AG09319 (cell line): ENCODE measurements around the gene AKIRIN1.
"Not testable (repeated sequence)": the region's sequence is repeated elsewhere in the genome, so short reads cannot be mapped to it uniquely, and the experiment has no call there.

ENCODE experiments used
- DNase-seq: peaks from one replicate; pipeline ENCODE4 v3.0.0-alpha.2; 2010; ENCODE audit warnings: low read depth; ENCODE audit errors: extremely low read depth
- TF ChIP-seq, protein P1 (sequence below): IDR thresholded peaks from 2 replicates; pipeline ENCODE4 v1.5.1; 2011; ENCODE audit warnings: low read depth, mild to moderate bottlenecking, inconsistent platforms, low read length, moderate library complexity

The AKIRIN1 gene

DNA sequence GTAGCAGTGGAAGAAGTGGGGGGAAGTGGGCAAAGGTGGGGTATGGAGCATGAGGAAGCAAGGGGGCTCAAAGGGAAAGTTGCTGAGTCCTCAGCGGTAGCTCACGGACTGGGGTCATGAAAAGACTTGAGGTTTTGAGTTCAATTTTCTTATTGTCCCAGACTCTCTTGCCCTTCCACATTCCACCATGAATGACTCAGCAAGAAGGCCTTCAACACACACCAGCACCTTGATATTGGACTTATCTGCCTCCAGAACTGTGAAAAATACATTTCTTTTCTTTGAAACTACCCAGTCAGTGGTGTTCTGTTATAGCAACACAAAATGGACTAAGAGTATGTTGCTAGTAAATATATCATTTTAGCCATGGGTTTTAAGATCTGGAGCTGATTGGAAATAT is 32.1 kb upstream of the AKIRIN1 start:
- DNase-seq, result no peak

DNA sequence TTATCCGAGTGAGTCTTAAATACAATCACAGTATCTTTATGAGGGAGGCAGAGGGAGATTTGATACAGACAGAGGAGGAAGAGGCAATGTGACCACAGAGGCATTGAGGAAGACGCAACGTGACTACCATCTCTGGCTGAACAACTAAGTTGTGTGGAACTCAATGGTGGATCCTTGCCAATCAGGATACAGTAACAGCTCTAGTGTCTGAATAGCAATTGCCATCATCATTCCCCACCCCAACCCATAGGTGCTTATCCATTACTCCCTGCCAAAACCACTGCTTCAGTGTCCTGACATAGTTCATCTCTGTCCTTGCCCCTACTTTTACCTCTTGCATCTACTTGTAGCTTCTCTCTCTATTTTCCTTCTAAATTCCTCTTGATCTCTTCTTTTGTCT is 29.0 kb upstream of the AKIRIN1 start:
- no peak for DNase-seq
- TF ChIP-seq, protein P1, sequence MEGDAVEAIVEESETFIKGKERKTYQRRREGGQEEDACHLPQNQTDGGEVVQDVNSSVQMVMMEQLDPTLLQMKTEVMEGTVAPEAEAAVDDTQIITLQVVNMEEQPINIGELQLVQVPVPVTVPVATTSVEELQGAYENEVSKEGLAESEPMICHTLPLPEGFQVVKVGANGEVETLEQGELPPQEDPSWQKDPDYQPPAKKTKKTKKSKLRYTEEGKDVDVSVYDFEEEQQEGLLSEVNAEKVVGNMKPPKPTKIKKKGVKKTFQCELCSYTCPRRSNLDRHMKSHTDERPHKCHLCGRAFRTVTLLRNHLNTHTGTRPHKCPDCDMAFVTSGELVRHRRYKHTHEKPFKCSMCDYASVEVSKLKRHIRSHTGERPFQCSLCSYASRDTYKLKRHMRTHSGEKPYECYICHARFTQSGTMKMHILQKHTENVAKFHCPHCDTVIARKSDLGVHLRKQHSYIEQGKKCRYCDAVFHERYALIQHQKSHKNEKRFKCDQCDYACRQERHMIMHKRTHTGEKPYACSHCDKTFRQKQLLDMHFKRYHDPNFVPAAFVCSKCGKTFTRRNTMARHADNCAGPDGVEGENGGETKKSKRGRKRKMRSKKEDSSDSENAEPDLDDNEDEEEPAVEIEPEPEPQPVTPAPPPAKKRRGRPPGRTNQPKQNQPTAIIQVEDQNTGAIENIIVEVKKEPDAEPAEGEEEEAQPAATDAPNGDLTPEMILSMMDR, result no peak

More for the DNA sequence above, 32.1 kb upstream of the AKIRIN1 start:
- TF ChIP-seq, protein P1, result no peak

DNA sequence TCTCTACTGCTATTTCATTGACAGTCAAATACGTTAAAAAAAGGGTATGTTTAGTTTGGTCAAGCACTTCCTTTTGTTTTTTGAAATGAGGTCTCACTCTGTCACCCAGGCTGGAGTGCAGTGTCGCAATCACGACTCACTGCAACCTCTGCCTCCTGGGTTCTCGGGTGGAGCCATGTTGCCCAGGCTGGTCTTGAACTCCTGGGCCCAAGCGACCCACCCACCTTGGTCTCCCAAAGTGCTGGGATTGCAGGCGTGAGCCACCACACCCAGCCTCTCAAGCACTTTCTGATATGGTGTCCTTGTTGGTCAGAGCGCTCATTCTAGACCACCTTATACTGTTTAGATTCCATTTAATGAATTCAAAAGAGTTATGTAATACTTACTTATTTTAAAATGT is 28.5 kb upstream of the AKIRIN1 start:
- no peak for DNase-seq
- TF ChIP-seq, protein P1, result no peak

DNA sequence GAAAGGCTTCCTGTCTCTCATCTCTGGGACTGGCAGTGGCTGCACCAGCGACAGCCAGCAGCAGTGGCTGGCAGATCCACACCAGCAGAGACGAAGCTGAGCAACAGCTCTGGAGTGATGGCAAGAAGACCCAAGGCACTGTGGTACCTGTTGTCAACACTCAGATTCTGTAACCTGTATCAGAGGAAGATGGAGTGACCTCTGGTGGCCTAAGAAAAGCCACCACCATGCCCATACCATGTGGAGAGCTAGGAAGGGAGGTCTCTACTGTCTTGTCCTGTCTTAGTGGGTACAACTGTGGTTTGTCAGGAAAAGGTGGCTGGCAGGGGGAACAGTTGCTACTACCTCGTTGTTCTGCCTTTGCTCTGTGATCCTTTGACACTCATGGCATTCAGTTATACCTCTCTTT is 26.9 kb upstream of the AKIRIN1 start:
- TF ChIP-seq, protein P1, result no peak
- no peak for DNase-seq

DNA sequence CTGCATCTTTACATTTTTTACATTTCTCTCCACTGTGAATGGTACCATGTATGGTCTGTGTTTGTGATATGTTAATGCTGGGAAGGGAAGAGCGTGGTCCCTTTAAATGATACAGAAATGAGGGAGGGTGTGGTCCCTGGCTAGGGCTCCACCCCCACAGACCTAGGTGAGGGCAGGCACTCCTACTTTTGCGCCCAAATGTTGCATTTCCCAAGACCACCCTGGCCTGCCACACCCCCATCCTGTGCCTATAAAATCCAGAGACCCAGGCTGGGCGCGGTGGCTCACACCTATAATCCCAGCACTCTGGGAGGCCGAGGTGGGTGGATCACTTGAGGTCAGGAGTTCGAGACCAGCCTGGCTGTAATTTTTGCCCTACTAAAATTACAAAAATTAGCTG is 17.9 kb upstream of the AKIRIN1 start:
- DNase-seq, result not testable (repeated sequence)

DNA sequence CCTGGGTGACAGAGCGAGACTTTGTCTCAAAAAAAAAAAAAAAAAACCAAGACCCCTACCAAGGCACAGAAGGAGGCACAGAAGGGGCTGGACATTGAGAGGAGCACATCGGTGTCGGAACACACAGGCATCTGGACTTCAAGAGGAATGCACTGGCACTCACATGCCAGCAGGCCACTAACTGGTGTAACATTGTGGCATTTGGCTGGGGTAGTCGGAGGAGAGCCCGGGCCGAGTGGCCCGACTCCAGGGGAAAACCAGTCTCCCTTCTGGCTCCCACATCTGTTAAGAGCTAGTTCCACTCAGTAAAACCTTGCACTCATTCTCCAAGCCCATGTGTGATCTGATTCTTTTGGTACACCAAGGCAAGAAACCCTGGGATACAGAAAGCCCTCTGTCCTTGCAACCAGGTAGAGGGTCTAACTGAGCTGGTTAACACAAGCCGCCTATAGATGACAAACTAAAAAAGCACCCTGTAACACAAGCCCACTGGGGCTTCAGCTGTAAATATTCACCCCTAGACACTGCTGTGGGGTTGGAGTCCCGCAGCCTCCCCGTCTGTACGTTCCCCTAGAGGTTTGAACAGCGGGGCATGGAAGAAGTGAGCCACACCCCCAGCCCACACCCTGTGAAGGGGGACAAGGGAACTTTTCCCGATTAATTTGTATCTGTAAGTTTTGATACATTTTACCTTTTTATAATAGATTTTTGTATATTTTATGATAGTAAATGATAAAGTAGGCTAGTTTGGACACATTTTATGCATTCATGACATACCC is 17.2 kb upstream of the AKIRIN1 start:
- DNase-seq, result no peak
- TF ChIP-seq, protein P1, result no peak

DNA sequence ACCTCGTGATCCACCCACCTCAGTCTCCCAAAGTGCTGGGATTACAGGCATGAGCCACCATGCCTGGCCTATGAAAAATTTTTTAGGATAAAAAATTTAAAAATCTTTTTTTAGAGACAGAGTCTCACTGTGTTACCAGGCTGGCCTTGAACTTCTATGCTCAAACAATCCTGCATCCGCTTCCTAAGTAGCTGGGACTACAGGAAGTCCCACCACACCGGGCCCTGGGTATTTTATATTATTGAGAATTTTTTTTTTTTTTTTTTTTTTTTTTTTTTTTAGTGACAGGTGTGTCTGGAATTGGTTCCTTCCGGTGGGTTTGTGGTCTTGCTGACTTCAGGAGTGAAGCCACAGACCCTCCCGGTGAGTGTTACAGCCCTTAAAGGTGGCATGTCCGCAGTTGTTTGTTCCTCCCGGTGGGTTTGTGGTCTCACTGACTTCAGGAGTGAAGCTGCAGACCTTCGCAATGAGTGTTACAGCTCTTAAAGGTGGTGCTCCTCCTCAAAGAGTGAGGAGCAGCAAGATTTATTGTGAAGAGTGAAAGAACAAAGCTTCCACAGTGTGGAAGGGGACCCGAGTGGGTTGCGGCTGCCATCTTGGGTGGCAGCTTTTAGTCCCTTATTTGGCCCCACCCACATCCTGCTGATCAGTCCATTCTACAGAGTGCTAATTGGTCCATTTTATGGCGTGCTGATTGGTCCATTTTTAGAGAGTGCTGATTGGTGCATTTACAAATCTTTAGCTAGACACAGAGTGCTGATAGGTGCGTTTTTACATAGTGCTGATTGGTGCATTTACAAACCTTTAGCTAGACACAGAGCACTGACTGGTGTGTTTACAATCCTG is 13.5 kb upstream of the AKIRIN1 start:
- not testable (repeated sequence) for DNase-seq

DNA sequence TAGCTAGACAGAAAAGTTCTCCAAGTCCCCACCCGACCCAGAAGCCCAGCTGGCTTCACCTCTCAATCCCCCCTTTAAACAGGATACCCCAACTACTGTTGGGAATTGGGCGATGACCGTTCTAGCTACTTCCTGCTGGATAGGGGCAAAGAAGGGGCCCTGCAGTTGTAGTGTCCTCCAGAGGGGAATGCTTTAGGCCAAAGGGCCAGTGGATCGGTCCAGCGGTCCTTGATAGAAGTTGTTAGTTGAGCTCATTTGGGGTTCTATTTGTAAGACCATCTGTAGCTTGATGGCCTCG is 12.9 kb upstream of the AKIRIN1 start:
- DNase-seq, result not testable (repeated sequence)

DNA sequence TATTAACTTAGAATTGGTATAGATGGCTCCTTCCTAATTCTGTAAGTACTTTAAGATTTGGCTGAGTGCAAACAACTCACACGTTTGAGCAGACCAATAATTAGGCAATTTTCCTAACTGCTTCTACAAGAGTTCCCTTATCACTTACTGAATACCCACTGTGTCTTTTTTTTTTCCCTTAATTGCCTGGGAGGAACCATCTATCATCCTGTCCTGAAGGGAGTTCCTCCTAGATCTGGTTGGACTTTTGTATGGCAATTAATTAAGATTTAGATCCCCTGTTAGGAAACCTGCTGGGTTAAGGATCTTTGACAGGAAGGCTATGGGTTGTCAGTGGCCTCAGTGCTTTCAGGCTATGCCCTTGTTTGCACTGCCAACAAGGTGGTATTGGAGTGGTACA is 11.7 kb upstream of the AKIRIN1 start:
- not testable (repeated sequence) for DNase-seq
